ENCODE data around the gene SLC2A9.

DNA sequence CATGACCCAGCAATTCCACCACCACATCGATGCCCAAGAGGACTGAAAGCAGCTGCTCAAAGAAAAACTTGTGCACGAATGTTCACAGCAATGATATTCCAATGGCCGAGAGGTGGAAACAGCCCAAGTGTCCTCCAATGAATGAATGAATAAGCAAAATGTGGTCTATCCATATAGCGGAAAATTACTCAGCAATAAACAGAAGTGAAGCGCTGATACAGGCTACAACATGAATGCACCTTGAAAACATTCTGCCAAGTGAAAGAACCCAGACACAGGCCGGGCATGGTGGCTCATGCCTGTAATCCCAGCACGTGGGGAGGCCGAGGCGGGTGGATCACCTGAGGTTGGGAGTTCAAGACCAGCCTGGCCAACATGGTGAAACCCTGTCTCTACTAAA lies 5.2 kb upstream of the SLC2A9 start:
- TF ChIP-seq SP1 (IDR thresholded peaks at IDR 0.05) (no peak), FOXA1 (IDR thresholded peaks at IDR 0.05) (no peak), FOXM1 (IDR thresholded peaks at IDR 0.05; ENCODE audit: borderline replicate concordance) (no peak), BHLHE40 (IDR thresholded peaks at IDR 0.05; ENCODE audit: borderline replicate concordance) (no peak), TARDBP (IDR thresholded peaks at IDR 0.05) (no peak), LEF1 (IDR thresholded peaks at IDR 0.05; ENCODE audit: borderline replicate concordance) (no peak), HDGF (IDR thresholded peaks at IDR 0.05; ENCODE audit: borderline replicate concordance) (no peak), FOXK2 (IDR thresholded peaks at IDR 0.05) (no peak), SUZ12 (IDR thresholded peaks at IDR 0.05) (no peak), NFRKB (IDR thresholded peaks at IDR 0.05) (no peak), ZNF384 (IDR thresholded peaks at IDR 0.05) (no peak), L3MBTL2 (conservative IDR thresholded peaks at IDR 0.05) (no peak), ELF4 (IDR thresholded peaks at IDR 0.05) (no peak)
- TF ChIP-seq, protein P1, sequence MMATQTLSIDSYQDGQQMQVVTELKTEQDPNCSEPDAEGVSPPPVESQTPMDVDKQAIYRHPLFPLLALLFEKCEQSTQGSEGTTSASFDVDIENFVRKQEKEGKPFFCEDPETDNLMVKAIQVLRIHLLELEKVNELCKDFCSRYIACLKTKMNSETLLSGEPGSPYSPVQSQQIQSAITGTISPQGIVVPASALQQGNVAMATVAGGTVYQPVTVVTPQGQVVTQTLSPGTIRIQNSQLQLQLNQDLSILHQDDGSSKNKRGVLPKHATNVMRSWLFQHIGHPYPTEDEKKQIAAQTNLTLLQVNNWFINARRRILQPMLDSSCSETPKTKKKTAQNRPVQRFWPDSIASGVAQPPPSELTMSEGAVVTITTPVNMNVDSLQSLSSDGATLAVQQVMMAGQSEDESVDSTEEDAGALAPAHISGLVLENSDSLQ (IDR thresholded peaks at IDR 0.05), result no peak
